Left forelimb (tissue), 1 donor: Measurements from ENCODE around the gene EPDR1.
A peak's percentile ranks its signal among the peaks of the same experiment; 100 is the strongest.
"Not testable (repeated sequence)": the region's sequence is repeated elsewhere in the genome, so short reads cannot be mapped to it uniquely, and the experiment has no call there.

ENCODE experiments used
- DNase-seq: peaks from one replicate; pipeline ENCODE4 v3.0.0-alpha.2; 2018; ENCODE audit warnings: low spot score

The EPDR1 gene

DNA sequence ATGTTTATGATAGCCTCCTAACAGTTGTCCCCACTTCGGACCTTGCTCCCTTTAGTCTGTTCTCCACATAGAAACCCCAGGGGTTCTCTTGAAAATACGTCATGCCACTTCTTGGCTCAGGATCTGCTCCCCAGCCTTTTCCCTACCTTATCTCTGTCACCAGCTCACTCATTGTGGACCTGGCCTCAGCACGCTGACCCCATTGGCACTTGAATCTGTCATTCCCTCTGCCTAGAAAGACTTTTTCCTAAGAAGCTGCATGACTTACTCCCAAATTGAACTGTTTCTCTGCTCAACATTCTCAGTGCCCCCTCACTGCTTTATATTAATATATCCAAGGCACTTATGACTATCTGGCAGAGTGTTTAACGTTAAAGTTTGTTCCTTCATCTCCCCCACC lies 8.4 kb downstream of the EPDR1 start:
- no peak for DNase-seq

DNA sequence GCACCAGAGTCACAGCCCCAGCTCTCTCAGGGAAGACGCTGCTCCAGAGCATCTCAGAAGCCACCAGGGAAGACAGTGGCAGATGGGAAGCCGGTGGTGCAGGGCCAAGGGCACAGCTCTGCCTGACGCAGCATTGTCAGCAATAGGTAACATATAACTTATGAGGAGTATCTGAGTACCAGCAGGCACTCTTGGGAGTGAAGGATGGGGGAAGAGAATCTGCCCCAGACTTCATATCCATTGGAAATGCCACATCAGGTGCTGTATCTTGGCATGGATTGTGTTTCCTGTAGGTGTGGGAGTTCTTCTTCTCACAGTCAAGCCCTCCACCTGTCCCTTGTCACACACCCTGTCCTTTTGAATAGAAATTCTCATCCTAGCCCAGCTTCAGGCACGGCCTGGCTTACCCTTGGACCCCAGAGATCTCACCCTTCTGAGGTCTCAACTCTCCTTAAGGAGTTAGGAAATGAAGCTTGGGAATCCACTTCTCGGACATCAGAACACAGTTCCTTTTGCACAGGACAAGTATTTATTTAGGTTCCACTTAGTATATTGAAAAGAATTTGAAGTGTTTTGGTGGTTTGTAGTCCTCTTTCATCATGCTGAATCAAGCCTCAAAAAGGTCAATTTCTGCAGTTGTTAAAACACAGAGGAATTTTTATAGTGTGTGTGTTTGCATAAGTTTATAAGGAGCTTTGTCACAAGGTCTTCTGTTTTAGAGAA lies 9.9 kb downstream of the EPDR1 start:
- DNase-seq: no peak

- DNase-seq: no peak
Measured at GRCh38 chr7:37932543-37932942, 12.1 kb downstream of the EPDR1 start.

- no peak for DNase-seq
Measured at GRCh38 chr7:37933018-37933566, 12.7 kb downstream of the EPDR1 start.

- DNase-seq: peak; percentile 81
Measured at GRCh38 chr7:37942934-37943610, 22.6 kb downstream of the EPDR1 start.

DNA sequence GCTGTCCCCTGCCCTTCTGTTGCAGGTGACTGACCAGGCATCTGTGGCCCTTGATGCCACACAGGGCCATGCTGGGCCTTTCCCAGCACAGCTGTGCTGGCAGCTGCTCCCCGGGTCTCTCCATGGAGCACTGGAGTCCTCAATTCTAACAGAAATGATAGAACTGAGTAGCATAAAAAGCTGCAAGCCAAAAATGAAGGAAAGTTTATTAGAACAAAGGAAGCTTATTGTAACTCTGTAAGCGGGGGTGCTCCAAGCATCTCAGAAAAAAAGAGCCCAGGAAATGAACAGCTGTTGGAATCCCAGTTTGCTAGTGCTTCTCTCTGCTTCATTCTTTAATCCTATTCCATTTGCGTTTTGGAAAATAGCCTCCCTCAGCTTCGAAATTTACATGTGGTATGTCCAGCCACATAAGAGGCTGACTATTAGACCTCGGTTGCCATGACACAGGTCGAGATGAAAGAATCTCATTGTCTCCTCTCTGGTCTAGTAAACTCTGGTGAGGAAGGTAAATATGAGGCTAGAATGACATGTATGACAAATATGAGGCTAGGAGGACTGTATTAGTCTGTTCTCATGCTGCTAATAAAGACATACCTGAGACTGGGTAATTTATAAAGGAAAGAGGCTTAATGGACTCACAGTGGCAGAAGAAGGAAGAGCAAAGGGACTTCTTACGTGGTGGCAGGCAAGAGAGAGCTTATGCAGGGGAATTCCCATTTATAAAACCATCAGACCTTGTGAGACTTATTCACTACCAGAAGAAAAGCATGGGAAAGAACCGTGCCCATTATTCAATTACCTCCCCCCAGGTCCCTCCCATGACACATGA lies 23.7 kb downstream of the EPDR1 start:
- DNase-seq: no peak

- no peak for DNase-seq
Measured at GRCh38 chr7:37944737-37945054, 24.3 kb downstream of the EPDR1 start.

- no peak for DNase-seq
Measured at GRCh38 chr7:37945336-37945735, 24.9 kb downstream of the EPDR1 start.

DNA sequence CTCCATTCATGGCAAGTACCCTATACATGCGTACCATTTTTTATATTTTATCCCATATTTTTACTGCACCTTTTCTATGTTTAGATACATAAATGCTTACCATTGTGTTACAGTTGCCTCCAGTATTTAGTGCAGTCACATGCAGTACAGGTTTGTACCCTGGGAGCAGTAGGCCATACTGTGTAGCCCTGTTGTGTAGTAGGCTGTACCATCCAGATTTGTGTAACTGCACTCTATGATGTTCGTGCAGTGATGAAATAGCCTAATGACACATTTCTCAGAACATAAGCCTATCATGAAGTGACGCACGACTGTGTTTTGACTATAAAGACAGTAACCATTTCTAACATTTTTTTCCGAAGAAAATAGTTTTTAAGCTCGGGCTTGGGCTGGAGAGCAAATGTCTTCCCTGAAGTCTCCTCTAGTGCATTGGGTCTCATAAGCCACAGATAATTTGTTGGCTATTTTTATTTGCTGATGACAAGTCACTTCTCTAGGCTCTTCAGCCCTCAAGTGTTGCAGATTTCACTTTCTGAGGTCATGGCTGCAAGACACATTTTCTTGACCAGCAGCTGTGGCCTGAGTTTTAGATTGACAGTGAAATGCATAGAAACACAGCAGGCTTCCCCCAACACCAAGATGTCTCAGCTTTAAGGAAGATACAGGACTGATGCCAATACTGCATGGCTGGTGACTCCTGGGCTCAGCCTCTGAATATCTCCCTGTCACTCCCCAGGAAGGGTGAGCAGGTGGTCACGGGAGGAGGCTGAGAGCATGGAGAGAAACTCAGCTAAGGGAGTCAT lies 26.9 kb downstream of the EPDR1 start:
- DNase-seq: no peak

DNA sequence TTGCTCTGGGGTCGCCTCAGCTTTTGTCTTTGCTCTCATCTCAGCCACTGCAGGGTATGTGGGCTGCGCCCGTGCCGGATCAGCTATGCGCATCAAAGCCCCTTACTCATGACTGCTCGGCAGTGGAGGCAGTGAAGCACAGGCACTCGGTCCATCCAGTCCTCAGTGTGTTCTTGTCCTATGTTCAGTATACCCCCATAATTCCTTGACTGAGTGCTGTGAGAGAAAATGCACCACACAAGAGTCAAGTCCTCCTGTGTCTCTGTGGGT lies 27.4 kb downstream of the EPDR1 start:
- DNase-seq: no peak

DNA sequence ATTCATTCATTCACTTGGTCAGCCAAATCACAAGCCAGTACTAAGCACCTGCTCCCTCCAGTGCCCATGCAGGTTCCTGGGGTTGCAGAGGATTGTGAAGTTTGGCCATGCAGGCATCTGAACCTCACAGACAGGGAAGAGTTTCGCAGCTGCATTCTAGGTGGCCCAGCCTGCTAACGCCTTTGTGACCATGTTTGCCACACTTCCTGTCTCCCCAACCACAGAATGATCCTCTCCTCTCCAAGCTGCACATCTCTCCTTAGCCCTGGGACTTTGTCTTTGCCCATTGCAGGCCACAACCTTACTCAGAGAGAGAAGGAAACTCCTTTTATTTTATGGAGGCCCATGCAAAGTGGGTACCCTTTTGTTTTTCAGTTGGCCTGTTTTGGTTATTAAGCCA lies 31.8 kb downstream of the EPDR1 start:
- no peak for DNase-seq

GRCh38 chr7:37954217-37954616 lies 33.8 kb downstream of the EPDR1 start:
- not testable (repeated sequence) for DNase-seq

DNA sequence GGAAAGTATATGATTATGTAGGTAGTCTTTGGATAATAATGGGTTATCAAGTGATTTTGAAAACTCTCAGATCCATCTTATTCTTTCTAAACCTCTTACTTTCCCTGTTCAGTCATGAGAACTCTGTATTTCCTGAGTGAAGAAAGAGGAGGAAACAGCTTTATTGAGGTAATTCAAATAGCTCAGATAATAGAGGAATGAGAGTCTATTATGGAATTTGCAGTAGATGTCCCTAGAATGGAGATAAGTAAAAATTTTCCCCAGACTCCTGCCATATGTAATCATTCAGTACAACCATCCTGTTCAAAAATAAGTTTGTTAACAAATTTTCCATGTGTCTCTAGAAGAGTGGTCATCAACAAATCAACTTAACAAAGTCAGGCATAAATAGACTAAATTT lies 36.4 kb downstream of the EPDR1 start:
- no peak for DNase-seq

- no peak for DNase-seq
Measured at GRCh38 chr7:37957221-37957970, 37.0 kb downstream of the EPDR1 start.

GRCh38 chr7:37960483-37960882 lies 40.0 kb downstream of the EPDR1 start:
- DNase-seq: no peak

DNA sequence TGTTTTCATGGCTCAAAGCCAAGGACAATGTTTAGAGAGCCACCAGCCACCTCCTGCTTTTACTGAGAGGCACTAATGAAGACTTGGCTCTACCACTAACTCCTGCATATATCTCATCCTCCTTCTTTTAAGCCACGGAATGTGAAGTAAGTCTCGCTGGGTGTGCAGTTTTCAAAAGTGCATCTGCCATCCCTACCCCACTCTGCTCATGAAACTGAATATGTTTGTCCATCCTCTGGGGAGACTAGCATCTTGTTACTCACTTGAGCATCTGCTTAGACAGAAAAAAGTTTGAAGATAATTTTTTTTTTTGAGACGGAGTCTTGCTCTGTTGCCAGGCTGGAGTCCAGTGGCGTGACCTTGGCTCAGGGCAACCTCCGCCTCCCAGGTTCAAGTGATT lies 40.8 kb downstream of the EPDR1 start:
- no peak for DNase-seq

DNA sequence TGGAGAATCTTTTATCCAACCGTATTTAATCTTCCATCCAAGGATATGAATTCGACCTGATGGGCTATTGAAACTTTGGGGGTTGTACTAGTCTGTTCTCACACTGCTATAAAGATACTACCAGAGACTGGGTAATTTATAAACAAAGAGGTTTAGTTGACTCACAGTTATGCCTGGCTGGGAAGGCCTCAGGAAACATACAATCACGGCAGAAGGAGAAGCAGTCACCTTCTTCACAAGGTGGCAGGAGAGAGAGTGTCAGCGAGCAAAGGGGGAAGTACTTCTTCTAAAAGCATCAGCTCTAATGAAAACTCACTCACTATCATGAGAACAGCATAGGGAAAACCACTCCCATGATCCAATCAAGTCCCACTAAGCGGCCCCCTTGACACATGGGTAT lies 43.8 kb downstream of the EPDR1 start:
- DNase-seq: no peak

GRCh38 chr7:37970211-37970610 lies 49.8 kb downstream of the EPDR1 start:
- no peak for DNase-seq

DNA sequence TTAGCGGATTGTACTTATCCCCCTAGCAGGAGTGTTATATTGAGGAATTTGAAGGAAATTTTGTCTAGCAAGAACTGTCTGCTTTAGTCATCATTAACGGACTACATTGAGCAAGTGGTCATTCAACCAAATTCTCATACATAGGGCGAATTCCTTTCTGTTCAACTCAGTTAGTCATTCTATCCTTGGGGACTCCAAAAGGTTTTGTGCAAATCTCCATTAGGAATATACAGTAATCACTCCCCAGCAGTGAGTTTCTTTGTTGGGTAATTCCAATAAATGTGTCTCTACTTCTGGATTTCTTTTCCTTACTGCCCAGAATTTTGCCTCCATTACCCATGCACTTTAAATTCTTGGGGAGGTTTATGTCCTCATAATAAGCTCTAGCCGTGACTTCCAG lies 51.1 kb downstream of the EPDR1 start:
- no peak for DNase-seq

- DNase-seq: no peak
Measured at GRCh38 chr7:37973915-37974314, 53.5 kb downstream of the EPDR1 start.

- DNase-seq: no peak
Measured at GRCh38 chr7:37974711-37975110, 54.3 kb downstream of the EPDR1 start.

GRCh38 chr7:37977243-37977642 lies 56.8 kb downstream of the EPDR1 start:
- no peak for DNase-seq
